Left hindlimb (tissue), 1 donor: ENCODE data around the gene ABCA12.
A peak's percentile ranks its signal among the peaks of the same experiment; 100 is the strongest.

Experiments
- DNase-seq: peaks from one replicate; pipeline ENCODE4 v3.0.0-alpha.2; 2018

ABCA12 gene

GRCh38 chr2:215029936-215030335 lies 108.5 kb downstream of the ABCA12 start:
- DNase-seq = no peak

GRCh38 chr2:215028231-215028630 lies 110.2 kb downstream of the ABCA12 start:
- no peak for DNase-seq

- DNase-seq = no peak
Observed at GRCh38 chr2:215027779-215028178, 110.6 kb downstream of the ABCA12 start.

- DNase-seq = no peak
Observed at GRCh38 chr2:215022910-215023309, 115.5 kb downstream of the ABCA12 start.

- no peak for DNase-seq
Observed at GRCh38 chr2:215022418-215022817, 116.0 kb downstream of the ABCA12 start.

GRCh38 chr2:215020283-215020682 lies 118.1 kb downstream of the ABCA12 start:
- DNase-seq = no peak

- no peak for DNase-seq
Observed at GRCh38 chr2:215019521-215020145, 118.8 kb downstream of the ABCA12 start.

GRCh38 chr2:215019085-215019484 lies 119.3 kb downstream of the ABCA12 start:
- no peak for DNase-seq

GRCh38 chr2:215015421-215015820 lies 123.0 kb downstream of the ABCA12 start:
- DNase-seq = no peak

GRCh38 chr2:215010390-215010789 lies 128.0 kb downstream of the ABCA12 start:
- DNase-seq = no peak

GRCh38 chr2:215003001-215003400 lies 135.4 kb downstream of the ABCA12 start:
- DNase-seq = no peak

GRCh38 chr2:215002500-215002899 lies 135.9 kb downstream of the ABCA12 start:
- peak; percentile 31 for DNase-seq

GRCh38 chr2:215000721-215001120 lies 137.7 kb downstream of the ABCA12 start:
- DNase-seq = no peak

- no peak for DNase-seq
Observed at GRCh38 chr2:214995926-214996670, 142.3 kb downstream of the ABCA12 start.

- no peak for DNase-seq
Observed at GRCh38 chr2:214995409-214995808, 143.0 kb downstream of the ABCA12 start.

GRCh38 chr2:214992911-214993310 lies 145.5 kb downstream of the ABCA12 start:
- DNase-seq = no peak

- DNase-seq = no peak
Observed at GRCh38 chr2:214989187-214989586, 149.2 kb downstream of the ABCA12 start.

- no peak for DNase-seq
Observed at GRCh38 chr2:214987261-214987660, 151.2 kb downstream of the ABCA12 start.

- DNase-seq = no peak
Observed at GRCh38 chr2:214985619-214986018, 152.8 kb downstream of the ABCA12 start.

GRCh38 chr2:214966420-214966819 lies 172.0 kb downstream of the ABCA12 start:
- DNase-seq = no peak

GRCh38 chr2:214960677-214961076 lies 177.7 kb downstream of the ABCA12 start:
- DNase-seq = no peak

GRCh38 chr2:214946949-214947348 lies 191.5 kb downstream of the ABCA12 start:
- no peak for DNase-seq

GRCh38 chr2:214934006-214934405 lies 204.4 kb downstream of the ABCA12 start:
- DNase-seq = no peak

GRCh38 chr2:214904634-214905033 lies 233.8 kb downstream of the ABCA12 start:
- no peak for DNase-seq

- DNase-seq = no peak
Observed at GRCh38 chr2:214904176-214904575, 234.2 kb downstream of the ABCA12 start.
